Astrocyte of the cerebellum (primary cell): ENCODE data around the gene IKBIP.
"Not testable (repeated sequence)": the region's sequence is repeated elsewhere in the genome, so short reads cannot be mapped to it uniquely, and the experiment has no call there.

Experiments used
- DNase-seq: peaks from one replicate; pipeline ENCODE4 v3.0.0-alpha.2; 2011; ENCODE audit warnings: low read depth
- H3K4me3 ChIP-seq: 2 replicates; pipeline ENCODE4 v1.5.1; 2011; ENCODE audit warnings: mild to moderate bottlenecking, low read depth, low read length, moderate library complexity
- in situ Hi-C: cut with HindIII; loops from 2 replicates; pipeline ENCODE4 v1.10.0; 2017; ENCODE audit warnings: low sequenced_read_pairs
- TF ChIP-seq, protein P1 (sequence below): IDR thresholded peaks from 2 replicates; pipeline ENCODE4 v1.5.1; 2012; ENCODE audit warnings: low read length, low read depth, moderate library complexity, mild to moderate bottlenecking; ENCODE audit errors: missing control alignments

Gene IKBIP

DNA sequence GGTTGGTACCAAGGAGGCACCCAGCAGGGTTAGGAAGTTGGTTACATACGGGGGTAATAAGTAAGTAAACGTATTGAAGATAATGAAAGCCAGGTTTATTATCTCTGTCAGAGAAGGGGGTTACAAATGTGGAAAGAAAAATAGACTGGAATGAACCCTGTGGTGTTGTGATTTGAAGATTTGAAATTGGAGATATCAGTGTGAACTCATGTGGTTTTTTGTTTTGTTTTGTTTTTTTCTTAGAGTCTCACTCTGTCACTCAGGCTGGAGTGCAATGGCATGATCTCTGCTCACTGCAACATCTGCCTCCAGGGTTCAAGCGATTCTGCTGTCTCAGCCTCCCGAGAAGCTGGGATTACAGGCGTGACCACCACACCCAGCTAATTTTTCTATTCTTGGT, 65.2 kb downstream of the IKBIP start:
- H3K4me3 ChIP-seq, result no peak overlapping the region
- no peak for DNase-seq
- in situ Hi-C loops, result no loop called here
- TF ChIP-seq, protein P1, sequence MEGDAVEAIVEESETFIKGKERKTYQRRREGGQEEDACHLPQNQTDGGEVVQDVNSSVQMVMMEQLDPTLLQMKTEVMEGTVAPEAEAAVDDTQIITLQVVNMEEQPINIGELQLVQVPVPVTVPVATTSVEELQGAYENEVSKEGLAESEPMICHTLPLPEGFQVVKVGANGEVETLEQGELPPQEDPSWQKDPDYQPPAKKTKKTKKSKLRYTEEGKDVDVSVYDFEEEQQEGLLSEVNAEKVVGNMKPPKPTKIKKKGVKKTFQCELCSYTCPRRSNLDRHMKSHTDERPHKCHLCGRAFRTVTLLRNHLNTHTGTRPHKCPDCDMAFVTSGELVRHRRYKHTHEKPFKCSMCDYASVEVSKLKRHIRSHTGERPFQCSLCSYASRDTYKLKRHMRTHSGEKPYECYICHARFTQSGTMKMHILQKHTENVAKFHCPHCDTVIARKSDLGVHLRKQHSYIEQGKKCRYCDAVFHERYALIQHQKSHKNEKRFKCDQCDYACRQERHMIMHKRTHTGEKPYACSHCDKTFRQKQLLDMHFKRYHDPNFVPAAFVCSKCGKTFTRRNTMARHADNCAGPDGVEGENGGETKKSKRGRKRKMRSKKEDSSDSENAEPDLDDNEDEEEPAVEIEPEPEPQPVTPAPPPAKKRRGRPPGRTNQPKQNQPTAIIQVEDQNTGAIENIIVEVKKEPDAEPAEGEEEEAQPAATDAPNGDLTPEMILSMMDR, result no peak

- TF ChIP-seq, protein P1, result no peak
- no peak for DNase-seq
- no peak overlapping the region for H3K4me3 ChIP-seq
- in situ Hi-C loops, result no loop called here
Measured at GRCh38 chr12:98578821-98579220, 65.8 kb downstream of the IKBIP start.

GRCh38 chr12:98578392-98578791, 66.2 kb downstream of the IKBIP start:
- DNase-seq, result no peak
- TF ChIP-seq, protein P1, result no peak
- no peak overlapping the region for H3K4me3 ChIP-seq
- in situ Hi-C loops, result no loop called here

DNA sequence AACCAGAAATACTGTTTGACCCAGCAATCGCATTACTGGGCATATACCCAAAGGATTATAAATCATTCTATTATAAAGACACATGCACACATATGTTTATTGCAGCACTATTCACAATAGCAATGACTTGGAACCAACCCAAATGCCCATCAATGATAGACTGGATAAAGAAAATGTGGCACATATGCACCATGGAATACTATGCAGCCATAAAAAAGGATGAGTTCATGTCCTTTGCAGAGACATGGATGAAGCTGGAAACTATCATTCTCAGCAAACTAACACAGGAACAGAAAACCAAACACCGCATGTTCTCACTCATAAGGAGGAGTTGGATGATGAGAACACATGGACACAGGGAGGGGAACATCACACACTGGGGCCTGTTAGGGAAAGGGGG, 67.8 kb downstream of the IKBIP start:
- H3K4me3 ChIP-seq, in situ Hi-C loops, DNase-seq: not testable (repeated sequence)

- TF ChIP-seq, protein P1, result no peak
- in situ Hi-C loops, result no loop called here
- DNase-seq, result no peak
- H3K4me3 ChIP-seq, result no peak overlapping the region
Measured at GRCh38 chr12:98575013-98575412, 69.6 kb downstream of the IKBIP start.
